Measurements from ENCODE around the gene MAPKAP1. TPM values are rescaled to one million over a fixed set of nuclear protein-coding genes. Genes with fewer than 3 reads are reported as not detected.

MAPKAP1 gene
- total and polyA plus RNA-seq, 9 of the 15 experiments (the other 6 are each of a cell fraction or from before 2014, with no cell fraction given): 2.6 to 82.1 (median 61.1) TPM

DNA sequence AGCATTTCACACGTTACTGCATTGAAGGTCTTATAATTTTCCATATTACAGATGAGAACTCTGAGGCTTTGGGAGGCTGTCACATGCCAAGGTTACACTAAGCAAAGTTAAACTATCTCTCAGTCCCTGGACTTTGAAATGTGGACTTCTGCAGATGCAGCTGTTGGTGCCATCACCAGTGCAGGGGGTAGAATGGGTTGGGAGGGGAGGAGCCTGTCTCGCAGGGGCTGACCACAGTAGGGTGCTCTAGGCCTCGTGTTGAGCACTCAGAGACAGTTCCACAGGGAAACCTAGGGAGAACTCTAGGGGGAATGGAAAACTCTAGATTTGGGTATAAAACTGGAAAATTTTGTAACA lies 220.9 kb downstream of the MAPKAP1 start:
- no peak for TF ChIP-seq TAF1 (IDR thresholded peaks at IDR 0.05; ENCODE audit: control insufficient read depth, extremely low read depth, insufficient read depth, low read length, severe bottlenecking)
- no peak for TF ChIP-seq GABPB2 (CRISPR knock-in tag; conservative IDR thresholded peaks at IDR 0.05)
- TF ChIP-seq ZNF830 (CRISPR knock-in tag; IDR thresholded peaks at IDR 0.05): no peak
- TF ChIP-seq STAT5B (CRISPR knock-in tag; IDR thresholded peaks at IDR 0.05): no peak
- Histone ChIP-seq H3K4me3 (no peak overlapping the region), H3K9ac (ENCODE audit: insufficient read depth in 1 of 2, low read depth in 2 of 2, low read length in 2 of 2) (no peak overlapping the region), H3K27ac (ENCODE audit: extremely low read depth, low read depth, low read length) (no peak overlapping the region), H3K9me3 (replicated peaks; ENCODE audit: control insufficient read depth, insufficient read depth, low read depth, low read length) (no peaks in the 10 kb centered on the region), H3K4me2 (ENCODE audit: insufficient read depth, low read length) (no peak overlapping the region), H3K79me2 (ENCODE audit: control insufficient read depth, insufficient read depth, low read length) (no peaks in the 10 kb centered on the region), H3K27me3 (ENCODE audit: control insufficient read depth in 2 of 2, insufficient read depth in 2 of 2, low read length in 2 of 2) (no peaks in the 10 kb centered on the region), H4K20me1 (replicated peaks; ENCODE audit: control insufficient read depth, insufficient read depth, low read length) (no peaks in the 10 kb centered on the region; the same call in 1 of the 2 replicates), H3K4me1 (replicated peaks in 1 of 2; ENCODE audit: control insufficient read depth in 2 of 2, insufficient read depth in 2 of 2, low read length in 2 of 2) (peaks cover 0 to 2% of the 10 kb centered on the region in 2 experiments; a peak in 1 of 5 replicates), H3K36me3 (ENCODE audit: control insufficient read depth, insufficient read depth, low read length) (no peaks in the 10 kb centered on the region; the same call in 2 of the 3 replicates), H2AFZ (ENCODE audit: low read depth, low read length) (no peak overlapping the region), H3K9me1 (ENCODE audit: control insufficient read depth, insufficient read depth, low read length) (no peaks in the 10 kb centered on the region)
- in situ Hi-C loops (cut with MboI) (no loop called here), intact Hi-C loops (cut with micrococcal nuclease) (no loop called here)
- ATAC-seq (peak; percentile 58; the same call in 2 of the 3 replicates), DNase-seq (ENCODE audit: extremely low read depth in 1 of 4, low spot score in 3 of 4) (no peak), FAIRE-seq (no peak)
- WGBS (ENCODE audit: insufficient coverage, low coverage, missing lambda C conversion rate): 57% methylated on average over 3 of the region's 3 CpGs
- POLR2A ChIA-PET: no interaction called here
- CTCF ChIA-PET (ENCODE audit: low intra/inter-chr PET ratio): no interaction called here
- BruUV-seq (replicated peaks): no TSS peak

DNA sequence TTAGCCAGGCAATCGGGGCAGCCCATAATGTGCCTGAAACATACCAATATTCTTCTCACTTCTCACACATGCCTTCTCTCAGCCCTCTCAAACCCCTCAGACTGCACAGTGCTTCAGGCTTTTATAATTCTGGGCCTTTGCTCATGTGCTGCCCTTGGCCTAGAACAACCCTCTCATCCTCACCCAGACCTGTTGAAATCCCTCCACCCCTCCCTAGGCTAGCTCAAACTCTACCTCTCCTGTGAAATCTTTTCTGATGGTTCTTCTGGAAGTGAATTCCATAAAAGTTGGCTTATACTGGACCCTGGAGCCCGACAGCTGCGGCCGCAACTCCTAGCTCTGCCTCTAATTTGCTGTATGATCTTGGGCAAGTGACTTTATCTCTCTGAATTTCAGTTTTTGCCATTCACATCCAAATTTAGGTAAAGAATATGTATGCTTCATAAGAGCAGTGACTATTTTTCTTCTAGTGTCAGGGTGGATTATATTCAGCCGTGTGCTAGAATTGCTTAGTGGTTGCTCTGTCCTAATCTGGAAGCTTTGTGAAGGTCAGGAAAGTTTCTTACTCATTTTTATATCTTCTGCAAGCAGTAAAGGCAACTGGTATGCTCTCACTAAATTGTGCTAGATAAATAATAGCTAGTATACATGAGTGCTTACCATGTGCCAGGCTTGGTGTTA lies 221.4 kb downstream of the MAPKAP1 start:
- no TSS peak for BruUV-seq (replicated peaks)
- H3K4me2 ChIP-seq (ENCODE audit: insufficient read depth, low read length): no peak overlapping the region
- no peaks in the 10 kb centered on the region for H3K79me2 ChIP-seq (ENCODE audit: control insufficient read depth, insufficient read depth, low read length)
- H3K27me3 ChIP-seq (ENCODE audit: control insufficient read depth in 2 of 2, insufficient read depth in 2 of 2, low read length in 2 of 2): no peaks in the 10 kb centered on the region
- peaks cover 0 to 2% of the 10 kb centered on the region in 2 experiments; a peak in 1 of 5 replicates for H3K4me1 ChIP-seq (replicated peaks in 1 of 2; ENCODE audit: control insufficient read depth in 2 of 2, insufficient read depth in 2 of 2, low read length in 2 of 2)
- H2AFZ ChIP-seq (ENCODE audit: low read depth, low read length): no peak overlapping the region
- WGBS (ENCODE audit: insufficient coverage, low coverage, missing lambda C conversion rate): 80% methylated on average over 5 of the region's 5 CpGs
- TF ChIP-seq ZNF589 (CRISPR knock-in tag; IDR thresholded peaks at IDR 0.05; ENCODE audit: low read depth) (no peak), POLR2B (IDR thresholded peaks at IDR 0.05; ENCODE audit: low read depth, partially characterized antibody) (no peak), NEUROD1 (IDR thresholded peaks at IDR 0.05; ENCODE audit: borderline replicate concordance, low read depth, low read length, partially characterized antibody) (no peak), HDAC3 (IDR thresholded peaks at IDR 0.05; ENCODE audit: borderline replicate concordance, partially characterized antibody) (no peak), RBM14 (IDR thresholded peaks at IDR 0.05; ENCODE audit: borderline replicate concordance, insufficient read depth, low read depth, low read length) (no peak), PHTF2 (CRISPR knock-in tag; IDR thresholded peaks at IDR 0.05) (no peak)
- TF ChIP-seq, protein P1, sequence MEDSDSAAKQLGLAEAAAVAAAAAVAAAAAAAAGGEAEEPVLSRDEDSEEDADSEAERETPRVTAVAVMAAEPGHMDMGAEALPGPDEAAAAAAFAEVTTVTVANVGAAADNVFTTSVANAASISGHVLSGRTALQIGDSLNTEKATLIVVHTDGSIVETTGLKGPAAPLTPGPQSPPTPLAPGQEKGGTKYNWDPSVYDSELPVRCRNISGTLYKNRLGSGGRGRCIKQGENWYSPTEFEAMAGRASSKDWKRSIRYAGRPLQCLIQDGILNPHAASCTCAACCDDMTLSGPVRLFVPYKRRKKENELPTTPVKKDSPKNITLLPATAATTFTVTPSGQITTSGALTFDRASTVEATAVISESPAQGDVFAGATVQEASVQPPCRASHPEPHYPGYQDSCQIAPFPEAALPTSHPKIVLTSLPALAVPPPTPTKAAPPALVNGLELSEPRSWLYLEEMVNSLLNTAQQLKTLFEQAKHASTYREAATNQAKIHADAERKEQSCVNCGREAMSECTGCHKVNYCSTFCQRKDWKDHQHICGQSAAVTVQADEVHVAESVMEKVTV (CRISPR knock-in tag; IDR thresholded peaks at IDR 0.05): no peak
- TF ChIP-seq, protein P2, sequence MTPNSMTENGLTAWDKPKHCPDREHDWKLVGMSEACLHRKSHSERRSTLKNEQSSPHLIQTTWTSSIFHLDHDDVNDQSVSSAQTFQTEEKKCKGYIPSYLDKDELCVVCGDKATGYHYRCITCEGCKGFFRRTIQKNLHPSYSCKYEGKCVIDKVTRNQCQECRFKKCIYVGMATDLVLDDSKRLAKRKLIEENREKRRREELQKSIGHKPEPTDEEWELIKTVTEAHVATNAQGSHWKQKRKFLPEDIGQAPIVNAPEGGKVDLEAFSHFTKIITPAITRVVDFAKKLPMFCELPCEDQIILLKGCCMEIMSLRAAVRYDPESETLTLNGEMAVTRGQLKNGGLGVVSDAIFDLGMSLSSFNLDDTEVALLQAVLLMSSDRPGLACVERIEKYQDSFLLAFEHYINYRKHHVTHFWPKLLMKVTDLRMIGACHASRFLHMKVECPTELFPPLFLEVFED (CRISPR knock-in tag; conservative IDR thresholded peaks at IDR 0.05): no peak
- ChIA-PET POLR2A (interaction anchor here (0.6 to 1.1 kb wide), 2 partner anchors 13 to 53 kb away, joined by 3 read pairs; no protein-coding TSS in a partner anchor), CTCF (ENCODE audit: low intra/inter-chr PET ratio) (no interaction called here)
- H3K9me1 ChIP-seq (ENCODE audit: control insufficient read depth, insufficient read depth, low read length): no peaks in the 10 kb centered on the region
- in situ Hi-C loops (cut with MboI): no loop called here
- ATAC-seq: no peak
- H3K4me3 ChIP-seq: no peak overlapping the region
- no peak overlapping the region for H3K27ac ChIP-seq (ENCODE audit: extremely low read depth, low read depth, low read length)
- no peak for DNase-seq (ENCODE audit: extremely low read depth in 1 of 4, low spot score in 3 of 4)
- no peak for FAIRE-seq
- no peaks in the 10 kb centered on the region; the same call in 2 of the 3 replicates for H3K36me3 ChIP-seq (ENCODE audit: control insufficient read depth, insufficient read depth, low read length)
- intact Hi-C loops (cut with micrococcal nuclease): no loop called here
- 0 out of 4 replicates have a peak overlapping the region, but pooled peaks of 1 of the 2 experiments have one; percentile 29 for H3K9ac ChIP-seq (ENCODE audit: insufficient read depth in 1 of 2, low read depth in 2 of 2, low read length in 2 of 2)
- H4K20me1 ChIP-seq (replicated peaks; ENCODE audit: control insufficient read depth, insufficient read depth, low read length): no peaks in the 10 kb centered on the region; the same call in 1 of the 2 replicates
- H3K9me3 ChIP-seq (replicated peaks; ENCODE audit: control insufficient read depth, insufficient read depth, low read depth, low read length): no peaks in the 10 kb centered on the region

Data from K562 (cell line).